ENCODE results near the gene KAT2B. TPM values are rescaled to one million over a fixed set of nuclear protein-coding genes. Genes with fewer than 3 reads are reported as not detected.

Gene KAT2B
- total RNA-seq, 1 donor from 2014 or later: 12.2 TPM

- Mint-ChIP-seq H3K27ac (ENCODE audit: unreplicated experiment) (no peak overlapping the region), H3K4me3 (no peak overlapping the region), H3K4me1 (peaks cover 17% of the 10 kb centered on the region), H3K9me3 (peaks cover 3% of the 10 kb centered on the region), H3K27me3 (ENCODE audit: low read depth) (no peaks in the 10 kb centered on the region), H3K36me3 (ENCODE audit: low read depth) (peaks cover 11% of the 10 kb centered on the region)
- DNase-seq (ENCODE audit: low read depth, low spot score): no peak
- TF ChIP-seq CTCF (conservative IDR thresholded peaks at IDR 0.05): no peak
Observed at GRCh38 chr3:20146301-20146700, 106.1 kb downstream of the KAT2B start.

DNA sequence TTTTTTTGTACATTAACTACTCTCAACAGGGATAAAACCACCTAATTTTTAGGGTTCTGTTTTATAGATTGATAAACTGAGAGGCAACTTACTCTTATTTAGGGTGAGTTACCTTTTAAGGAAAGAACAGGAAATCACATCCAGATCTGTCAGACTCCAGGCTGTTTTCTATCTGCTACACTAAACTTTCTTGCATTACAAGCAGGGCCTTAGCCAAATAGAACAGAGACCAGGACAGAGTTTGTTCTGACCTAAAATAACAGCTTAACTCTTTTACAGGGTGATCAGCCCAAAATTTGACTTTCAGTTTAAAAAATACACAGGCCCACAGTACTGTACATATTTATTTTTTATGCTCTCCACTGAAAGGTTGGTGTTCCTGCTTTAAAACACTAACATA is 107.1 kb downstream of the KAT2B start:
- TF ChIP-seq CTCF (conservative IDR thresholded peaks at IDR 0.05): no peak
- peaks cover 11% of the 10 kb centered on the region for H3K36me3 Mint-ChIP-seq (ENCODE audit: low read depth)
- no peak for DNase-seq (ENCODE audit: low read depth, low spot score)
- peaks cover 3% of the 10 kb centered on the region for H3K9me3 Mint-ChIP-seq
- H3K27me3 Mint-ChIP-seq (ENCODE audit: low read depth): no peaks in the 10 kb centered on the region
- H3K27ac Mint-ChIP-seq (ENCODE audit: unreplicated experiment): no peak overlapping the region
- H3K4me1 Mint-ChIP-seq: peaks cover 7% of the 10 kb centered on the region
- H3K4me3 Mint-ChIP-seq: no peak overlapping the region

- Mint-ChIP-seq H3K4me1 (no peaks in the 10 kb centered on the region), H3K27me3 (ENCODE audit: low read depth) (no peaks in the 10 kb centered on the region), H3K36me3 (ENCODE audit: low read depth) (peaks cover 10% of the 10 kb centered on the region), H3K9me3 (peaks cover 2% of the 10 kb centered on the region), H3K4me3 (no peak overlapping the region), H3K27ac (ENCODE audit: unreplicated experiment) (no peak overlapping the region)
- DNase-seq (ENCODE audit: low read depth, low spot score): no peak
- TF ChIP-seq CTCF (conservative IDR thresholded peaks at IDR 0.05): no peak
Observed at GRCh38 chr3:20148466-20148865, 108.2 kb downstream of the KAT2B start.

DNA sequence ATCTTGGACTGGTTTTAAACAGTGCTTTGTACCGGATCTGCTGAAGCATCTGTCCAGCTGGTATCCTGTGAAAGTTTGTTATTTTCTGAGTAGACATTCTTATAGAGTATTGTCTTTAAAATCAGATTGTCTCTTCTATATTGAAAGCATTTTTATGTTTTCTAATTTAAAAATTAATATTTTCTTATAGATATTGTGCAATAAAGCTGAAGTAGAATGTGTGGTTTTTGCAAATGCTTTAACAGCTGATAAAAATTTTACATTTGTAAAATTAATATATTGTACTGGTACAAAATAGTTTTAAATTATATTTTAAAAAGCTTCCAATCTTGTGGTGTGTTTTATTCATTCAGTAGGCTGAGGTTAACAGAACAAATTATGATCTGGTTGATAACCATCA is 113.8 kb downstream of the KAT2B start:
- Mint-ChIP-seq H3K9me3 (no peaks in the 10 kb centered on the region), H3K27me3 (ENCODE audit: low read depth) (no peaks in the 10 kb centered on the region), H3K36me3 (ENCODE audit: low read depth) (peaks cover 10% of the 10 kb centered on the region), H3K4me1 (no peaks in the 10 kb centered on the region), H3K4me3 (no peak overlapping the region), H3K27ac (ENCODE audit: unreplicated experiment) (no peak overlapping the region)
- no peak for TF ChIP-seq CTCF (conservative IDR thresholded peaks at IDR 0.05)
- no peak for DNase-seq (ENCODE audit: low read depth, low spot score)

- Mint-ChIP-seq H3K36me3 (ENCODE audit: low read depth) (peaks cover 12% of the 10 kb centered on the region), H3K27me3 (ENCODE audit: low read depth) (no peaks in the 10 kb centered on the region), H3K4me3 (no peak overlapping the region), H3K9me3 (no peaks in the 10 kb centered on the region), H3K4me1 (no peaks in the 10 kb centered on the region), H3K27ac (ENCODE audit: unreplicated experiment) (no peak overlapping the region)
- TF ChIP-seq CTCF (conservative IDR thresholded peaks at IDR 0.05): no peak
- no peak for DNase-seq (ENCODE audit: low read depth, low spot score)
Observed at GRCh38 chr3:20154928-20155327, 114.7 kb downstream of the KAT2B start.

- Mint-ChIP-seq H3K36me3 (ENCODE audit: low read depth) (peaks cover 16% of the 10 kb centered on the region), H3K4me3 (no peak overlapping the region), H3K9me3 (no peaks in the 10 kb centered on the region), H3K27me3 (ENCODE audit: low read depth) (no peaks in the 10 kb centered on the region), H3K4me1 (no peaks in the 10 kb centered on the region), H3K27ac (ENCODE audit: unreplicated experiment) (no peak overlapping the region)
- TF ChIP-seq CTCF (conservative IDR thresholded peaks at IDR 0.05): no peak
- no peak for DNase-seq (ENCODE audit: low read depth, low spot score)
Observed at GRCh38 chr3:20160230-20160629, 120.0 kb downstream of the KAT2B start.
